NT2/D1 (cell line): ENCODE measurements around the gene TBL1XR1.

Source experiments
- YY1 ChIP-seq: IDR thresholded peaks from 2 replicates; pipeline ENCODE4 v1.6.1; 2011; ENCODE audit not compliant: insufficient read length, insufficient read depth
- ZNF274 ChIP-seq: IDR thresholded peaks from 2 replicates; pipeline ENCODE4 v1.6.1; 2011; ENCODE audit warnings: mild to moderate bottlenecking, low read depth, low read length

DNA sequence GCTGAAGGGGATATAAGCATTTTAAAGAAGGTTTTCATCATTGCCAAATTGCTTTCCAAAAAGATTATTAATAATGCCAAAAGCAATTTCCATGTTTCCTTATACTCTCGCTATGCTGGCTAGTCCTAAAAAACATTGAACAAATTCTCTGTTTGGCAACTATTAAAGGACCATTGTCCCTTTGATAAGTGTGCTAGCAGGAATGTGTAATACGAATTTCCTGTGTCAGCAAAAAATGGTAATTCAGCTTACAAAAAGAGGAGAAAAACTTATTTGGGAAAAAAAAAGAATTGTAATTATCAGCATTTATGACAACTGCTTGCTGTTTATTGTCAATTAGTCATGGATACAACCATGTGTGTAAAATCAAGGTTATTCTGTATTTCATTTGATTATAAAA lies 138.6 kb downstream of the TBL1XR1 start:
- TF ChIP-seq YY1 (no peak), ZNF274 (no peak)
